Activated naive CD4-positive, alpha-beta T cell treated with anti-CD3 and anti-CD28 coated beads, Interleukin-2, amount 50 U/mL, for 72 hours (primary cell): ENCODE measurements around the gene MAIP1. TPM values are rescaled to one million over a fixed set of nuclear protein-coding genes. Genes with fewer than 3 reads are reported as not detected.
A peak's percentile ranks its signal among the peaks of the same experiment; 100 is the strongest.

ENCODE experiments used
- ATAC-seq, 2 donors: fragments of 150-1000 bp; cut with Tn5 transposase; 2 replicates each; pipeline ENCODE4 v1.10.0; 2021; ENCODE audit warnings: mild to moderate bottlenecking in 2 of 2, moderate library complexity in 2 of 2
- DNase-seq, 2 donors: peaks; one replicate each; pipeline ENCODE4 v3.0.0; 2021 to 2022; ENCODE audit warnings: low spot score in 2 of 2
- H3K27ac Mint-ChIP-seq, 2 donors: one replicate each; pipeline ENCODE4 v1.8.0; 2022; ENCODE audit warnings: mild to moderate bottlenecking in 2 of 2, mixed read lengths in 2 of 2
- H3K36me3 Mint-ChIP-seq, 2 donors: one replicate each; pipeline ENCODE4 v1.8.0; 2022; ENCODE audit warnings: mixed read lengths in 2 of 2
- H3K9me3 Mint-ChIP-seq, 2 donors: one replicate each; pipeline ENCODE4 v1.8.0; 2022; ENCODE audit warnings: mixed read lengths in 2 of 2
- total RNA-seq, 2 donors: library from RNA; stranded (reverse); gene quantifications; one replicate each; pipeline ENCODE4 v1.2.3, GENCODE V29; 2022

The MAIP1 gene
- total RNA-seq, 2 donors from 2014 or later = 25.9 to 29.6 TPM

- H3K36me3 Mint-ChIP-seq = peaks cover 6 to 17% of the 10 kb centered on the region in 2 donors
- DNase-seq (peak in 1 of 2 donors; percentile 58), ATAC-seq (peak; percentile 92 to 94)
- peaks cover 0 to 6% of the 10 kb centered on the region in 2 donors for H3K9me3 Mint-ChIP-seq
- peak overlapping the region in 1 of 2 donors; percentile 73 for H3K27ac Mint-ChIP-seq
Measured at GRCh38 chr2:199977984-199978415, 22.6 kb downstream of the MAIP1 start.

GRCh38 chr2:199979398-199979797 lies 24.0 kb downstream of the MAIP1 start:
- peaks cover 6 to 17% of the 10 kb centered on the region in 2 donors for H3K36me3 Mint-ChIP-seq
- peaks cover 0 to 6% of the 10 kb centered on the region in 2 donors for H3K9me3 Mint-ChIP-seq
- ATAC-seq = no peak
- DNase-seq = no peak
- H3K27ac Mint-ChIP-seq = no peak overlapping the region

- Mint-ChIP-seq H3K27ac (no peak overlapping the region), H3K9me3 (peaks cover 0 to 6% of the 10 kb centered on the region in 2 donors), H3K36me3 (peaks cover 6 to 17% of the 10 kb centered on the region in 2 donors)
- peak in 1 of 2 donors; percentile 28 for ATAC-seq
- DNase-seq = peak; percentile 65 to 89
Measured at GRCh38 chr2:199979832-199980628, 24.6 kb downstream of the MAIP1 start.

GRCh38 chr2:199982126-199982843 lies 26.9 kb downstream of the MAIP1 start:
- DNase-seq = no peak
- no peak for ATAC-seq
- Mint-ChIP-seq H3K27ac (no peak overlapping the region), H3K36me3 (peaks cover 0 to 5% of the 10 kb centered on the region in 2 donors), H3K9me3 (peaks cover 0 to 8% of the 10 kb centered on the region in 2 donors)

- Mint-ChIP-seq H3K27ac (no peak overlapping the region), H3K9me3 (peaks cover 0 to 8% of the 10 kb centered on the region in 2 donors), H3K36me3 (no peaks in the 10 kb centered on the region)
- ATAC-seq = no peak
- DNase-seq = no peak
Measured at GRCh38 chr2:199983534-199983933, 28.2 kb downstream of the MAIP1 start.

GRCh38 chr2:199984159-199984558 lies 28.8 kb downstream of the MAIP1 start:
- DNase-seq = no peak
- ATAC-seq = no peak
- H3K9me3 Mint-ChIP-seq = peaks cover 0 to 8% of the 10 kb centered on the region in 2 donors
- H3K27ac Mint-ChIP-seq = no peak overlapping the region
- no peaks in the 10 kb centered on the region for H3K36me3 Mint-ChIP-seq

GRCh38 chr2:199984755-199985154 lies 29.4 kb downstream of the MAIP1 start:
- no peaks in the 10 kb centered on the region for H3K36me3 Mint-ChIP-seq
- ATAC-seq = no peak
- H3K27ac Mint-ChIP-seq = no peak overlapping the region
- no peak for DNase-seq
- H3K9me3 Mint-ChIP-seq = peaks cover 0 to 8% of the 10 kb centered on the region in 2 donors

GRCh38 chr2:199985625-199986207 lies 30.3 kb downstream of the MAIP1 start:
- no peak overlapping the region for H3K27ac Mint-ChIP-seq
- DNase-seq (peak in 1 of 2 donors; percentile 70), ATAC-seq (peak; percentile 76 to 79)
- peaks cover 0 to 8% of the 10 kb centered on the region in 2 donors for H3K9me3 Mint-ChIP-seq
- H3K36me3 Mint-ChIP-seq = no peaks in the 10 kb centered on the region

GRCh38 chr2:199987586-199987985 lies 32.2 kb downstream of the MAIP1 start:
- H3K9me3 Mint-ChIP-seq = peaks cover 0 to 8% of the 10 kb centered on the region in 2 donors
- DNase-seq = no peak
- ATAC-seq = no peak
- H3K36me3 Mint-ChIP-seq = no peaks in the 10 kb centered on the region
- H3K27ac Mint-ChIP-seq = no peak overlapping the region

GRCh38 chr2:199988151-199988550 lies 32.8 kb downstream of the MAIP1 start:
- no peaks in the 10 kb centered on the region for H3K36me3 Mint-ChIP-seq

GRCh38 chr2:199989822-199990221 lies 34.4 kb downstream of the MAIP1 start:
- no peak overlapping the region for H3K27ac Mint-ChIP-seq
- ATAC-seq (no peak), DNase-seq (no peak)
- peaks cover 0 to 8% of the 10 kb centered on the region in 2 donors for H3K9me3 Mint-ChIP-seq
- no peaks in the 10 kb centered on the region for H3K36me3 Mint-ChIP-seq

More at GRCh38 chr2:199988151-199988550, 32.8 kb downstream of the MAIP1 start:
- ATAC-seq = no peak
- Mint-ChIP-seq H3K27ac (no peak overlapping the region), H3K9me3 (peaks cover 0 to 8% of the 10 kb centered on the region in 2 donors)
- no peak for DNase-seq

- Mint-ChIP-seq H3K9me3 (no peaks in the 10 kb centered on the region), H3K27ac (no peak overlapping the region), H3K36me3 (no peaks in the 10 kb centered on the region)
- ATAC-seq (no peak), DNase-seq (no peak)
Measured at GRCh38 chr2:199991691-199992090, 36.3 kb downstream of the MAIP1 start.

- ATAC-seq = no peak
- no peak for DNase-seq
- Mint-ChIP-seq H3K36me3 (no peaks in the 10 kb centered on the region), H3K27ac (no peak overlapping the region), H3K9me3 (no peaks in the 10 kb centered on the region)
Measured at GRCh38 chr2:199992296-199992695, 36.9 kb downstream of the MAIP1 start.

GRCh38 chr2:199994371-199994770 lies 39.0 kb downstream of the MAIP1 start:
- no peaks in the 10 kb centered on the region for H3K36me3 Mint-ChIP-seq
- DNase-seq = no peak
- no peak for ATAC-seq
- H3K9me3 Mint-ChIP-seq = no peaks in the 10 kb centered on the region
- no peak overlapping the region for H3K27ac Mint-ChIP-seq

GRCh38 chr2:199994896-199995295 lies 39.5 kb downstream of the MAIP1 start:
- no peaks in the 10 kb centered on the region for H3K36me3 Mint-ChIP-seq
- no peak for ATAC-seq
- no peaks in the 10 kb centered on the region for H3K9me3 Mint-ChIP-seq
- H3K27ac Mint-ChIP-seq = no peak overlapping the region
- no peak for DNase-seq

- no peaks in the 10 kb centered on the region for H3K36me3 Mint-ChIP-seq
- no peaks in the 10 kb centered on the region for H3K9me3 Mint-ChIP-seq
- no peak for ATAC-seq
- no peak for DNase-seq
- no peak overlapping the region for H3K27ac Mint-ChIP-seq
Measured at GRCh38 chr2:199997296-199997695, 41.9 kb downstream of the MAIP1 start.

GRCh38 chr2:199999166-199999565 lies 43.8 kb downstream of the MAIP1 start:
- no peak for ATAC-seq
- Mint-ChIP-seq H3K9me3 (no peaks in the 10 kb centered on the region), H3K36me3 (no peaks in the 10 kb centered on the region), H3K27ac (no peak overlapping the region)
- no peak for DNase-seq
